Neutrophil (primary cell): Measurements from ENCODE around the gene NKX6-2.
"Not testable (repeated sequence)": the region's sequence is repeated elsewhere in the genome, so short reads cannot be mapped to it uniquely, and the experiment has no call there.

Experiments used
- H3K27ac ChIP-seq: fragments of 200-600 bp; sonication (generic); 2 replicates; pipeline ENCODE4 v1.5.1; 2016; ENCODE audit warnings: mild to moderate bottlenecking, moderate library complexity
- H3K27me3 ChIP-seq: fragments of 200-600 bp; sonication (generic); 2 replicates; pipeline ENCODE4 v1.6.0; 2016; ENCODE audit warnings: mild to moderate bottlenecking
- H3K36me3 ChIP-seq: fragments of 200-600 bp; sonication (generic); 2 replicates; pipeline ENCODE4 v1.5.1; 2017
- H3K4me1 ChIP-seq, 2 experiments: fragments of 200-600 bp in 1 of 2; sonication (generic) in 1 of 2; 1 replicate in 1 of 2; 2 replicates in 1 of 2; pipeline versions ENCODE4 v1.5.1 to v1.6.1; 2013 to 2016; ENCODE audit warnings: low read depth in 1 of 2, low read length in 1 of 2, mild to moderate bottlenecking in 1 of 2, moderate library complexity in 1 of 2; ENCODE audit not compliant: control insufficient read depth in 1 of 2, insufficient read depth in 1 of 2
- H3K4me3 ChIP-seq, 2 experiments: fragments of 200-600 bp in 1 of 2; sonication (generic) in 1 of 2; 1 replicate in 1 of 2; 2 replicates in 1 of 2; pipeline ENCODE4 v1.5.1; 2013 to 2016; ENCODE audit warnings: low read depth in 1 of 2, low read length in 1 of 2, mild to moderate bottlenecking in 1 of 2, moderate library complexity in 1 of 2
- H3K9me3 ChIP-seq: fragments of 200-600 bp; sonication (generic); 2 replicates; pipeline ENCODE4 v1.5.1; 2016
- TF ChIP-seq, protein P1 (sequence below): fragments of 200-600 bp; sonication (generic); IDR thresholded peaks from 2 replicates; pipeline ENCODE4 v1.5.1; 2016; ENCODE audit warnings: antibody characterized with exemption

Gene NKX6-2

GRCh38 chr10:132793213-132793612, 7.3 kb upstream of the NKX6-2 start:
- H3K27me3 ChIP-seq = peaks cover 71% of the 10 kb centered on the region
- TF ChIP-seq, protein P1, sequence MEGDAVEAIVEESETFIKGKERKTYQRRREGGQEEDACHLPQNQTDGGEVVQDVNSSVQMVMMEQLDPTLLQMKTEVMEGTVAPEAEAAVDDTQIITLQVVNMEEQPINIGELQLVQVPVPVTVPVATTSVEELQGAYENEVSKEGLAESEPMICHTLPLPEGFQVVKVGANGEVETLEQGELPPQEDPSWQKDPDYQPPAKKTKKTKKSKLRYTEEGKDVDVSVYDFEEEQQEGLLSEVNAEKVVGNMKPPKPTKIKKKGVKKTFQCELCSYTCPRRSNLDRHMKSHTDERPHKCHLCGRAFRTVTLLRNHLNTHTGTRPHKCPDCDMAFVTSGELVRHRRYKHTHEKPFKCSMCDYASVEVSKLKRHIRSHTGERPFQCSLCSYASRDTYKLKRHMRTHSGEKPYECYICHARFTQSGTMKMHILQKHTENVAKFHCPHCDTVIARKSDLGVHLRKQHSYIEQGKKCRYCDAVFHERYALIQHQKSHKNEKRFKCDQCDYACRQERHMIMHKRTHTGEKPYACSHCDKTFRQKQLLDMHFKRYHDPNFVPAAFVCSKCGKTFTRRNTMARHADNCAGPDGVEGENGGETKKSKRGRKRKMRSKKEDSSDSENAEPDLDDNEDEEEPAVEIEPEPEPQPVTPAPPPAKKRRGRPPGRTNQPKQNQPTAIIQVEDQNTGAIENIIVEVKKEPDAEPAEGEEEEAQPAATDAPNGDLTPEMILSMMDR = no peak
- H3K27ac ChIP-seq = no peak overlapping the region
- H3K36me3 ChIP-seq = no peaks in the 10 kb centered on the region
- H3K4me3 ChIP-seq = no peak overlapping the region
- H3K9me3 ChIP-seq = no peaks in the 10 kb centered on the region
- H3K4me1 ChIP-seq = no peaks in the 10 kb centered on the region

DNA sequence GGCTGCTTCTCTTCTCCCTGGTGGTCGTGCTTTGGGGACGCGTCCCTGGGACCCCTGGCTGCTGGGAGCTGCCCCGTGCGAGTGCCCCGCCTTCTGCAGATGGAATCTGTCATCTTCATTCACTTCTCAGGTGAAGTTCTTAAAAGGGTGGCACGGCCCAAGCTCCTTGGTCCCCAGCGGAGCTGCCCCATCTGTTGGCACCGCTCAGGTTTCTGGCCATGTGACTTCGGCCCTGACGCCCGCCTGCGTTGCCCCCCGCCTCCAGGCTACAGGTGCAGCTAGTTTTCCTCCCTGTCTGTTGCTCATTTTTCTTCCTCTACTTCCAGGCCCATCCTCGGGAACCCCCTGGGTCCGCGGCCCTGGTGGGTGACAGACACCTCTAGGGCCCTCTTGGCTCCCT, 6.8 kb upstream of the NKX6-2 start:
- Histone ChIP-seq H3K4me3 (no peak overlapping the region), H3K36me3 (no peaks in the 10 kb centered on the region), H3K27me3 (peaks cover 75% of the 10 kb centered on the region), H3K4me1 (no peaks in the 10 kb centered on the region), H3K9me3 (no peaks in the 10 kb centered on the region), H3K27ac (no peak overlapping the region)
- TF ChIP-seq, protein P1 = no peak

GRCh38 chr10:132792099-132792498, 6.2 kb upstream of the NKX6-2 start:
- not testable (repeated sequence) for H3K4me3 ChIP-seq, H3K27ac ChIP-seq, H3K36me3 ChIP-seq, H3K4me1 ChIP-seq, H3K9me3 ChIP-seq
- peaks cover 82% of the 10 kb centered on the region for H3K27me3 ChIP-seq

- Histone ChIP-seq H3K9me3 (no peaks in the 10 kb centered on the region), H3K4me3 (no peak overlapping the region), H3K27ac (no peak overlapping the region), H3K36me3 (no peaks in the 10 kb centered on the region), H3K27me3 (peaks cover 89% of the 10 kb centered on the region), H3K4me1 (peaks cover 0 to 10% of the 10 kb centered on the region in 2 experiments)
- TF ChIP-seq, protein P1 = no peak
Measured at GRCh38 chr10:132790934-132791829, 5.2 kb upstream of the NKX6-2 start.

DNA sequence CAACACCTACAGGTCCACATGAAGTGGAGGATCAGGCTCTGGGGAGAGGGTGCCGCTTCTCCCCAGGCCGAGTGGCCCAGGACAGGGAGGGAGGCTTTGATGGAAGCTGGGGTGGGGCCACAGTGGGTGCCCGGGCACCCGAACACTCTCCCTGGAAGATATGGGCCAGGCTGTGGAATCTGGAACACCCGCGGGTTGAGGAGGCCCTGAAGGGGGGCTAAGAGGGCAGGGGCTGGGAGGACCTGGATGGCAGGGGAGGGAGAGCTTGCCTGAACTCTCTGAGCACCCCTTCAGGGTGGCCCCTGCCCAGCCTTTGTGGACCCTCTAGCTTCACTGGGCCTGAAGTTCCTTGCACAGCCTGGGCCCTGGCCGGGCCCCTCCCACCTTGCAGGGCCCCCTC, 4.5 kb upstream of the NKX6-2 start:
- Histone ChIP-seq H3K9me3 (no peaks in the 10 kb centered on the region), H3K27me3 (peaks cover 87% of the 10 kb centered on the region), H3K27ac (no peak overlapping the region), H3K4me3 (no peak overlapping the region), H3K36me3 (no peaks in the 10 kb centered on the region), H3K4me1 (peaks cover 0 to 10% of the 10 kb centered on the region in 2 experiments)
- TF ChIP-seq, protein P1 = no peak

DNA sequence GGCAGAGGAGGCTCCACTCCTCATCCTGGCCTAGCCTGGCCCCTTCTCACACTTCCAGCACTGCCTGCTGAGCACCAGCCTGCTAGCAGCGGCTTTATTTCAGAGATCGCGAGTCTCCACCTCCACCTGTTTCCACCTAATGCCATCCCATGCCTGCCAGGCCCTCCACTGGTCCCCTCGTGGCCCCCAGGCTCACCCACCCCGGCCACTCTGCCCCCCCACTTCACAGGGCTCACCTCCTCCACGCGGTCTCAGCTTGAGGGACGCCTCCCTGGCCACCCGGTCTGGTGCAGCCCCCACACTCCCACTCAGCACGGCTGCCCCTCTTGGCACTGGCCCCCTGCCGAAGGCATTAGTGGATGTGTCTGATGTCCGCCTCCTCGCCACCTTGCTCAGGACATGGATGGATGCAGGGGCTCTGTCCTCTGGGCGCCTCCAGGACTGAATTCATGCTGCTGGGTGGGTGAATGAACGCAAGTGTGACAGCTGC, 3.8 kb upstream of the NKX6-2 start:
- Histone ChIP-seq H3K9me3 (no peaks in the 10 kb centered on the region), H3K4me3 (no peak overlapping the region), H3K4me1 (peaks cover 0 to 17% of the 10 kb centered on the region in 2 experiments), H3K36me3 (no peaks in the 10 kb centered on the region), H3K27me3 (peaks cover 87% of the 10 kb centered on the region), H3K27ac (no peak overlapping the region)
- TF ChIP-seq, protein P1 = no peak
